ENCODE data around the gene RSPH9.

Gene RSPH9

GRCh38 chr6:43718387-43719105, 73.7 kb downstream of the RSPH9 start:
- no peak for DNase-seq
- intact Hi-C loops (cut with DNase I) = no loop called here

DNA sequence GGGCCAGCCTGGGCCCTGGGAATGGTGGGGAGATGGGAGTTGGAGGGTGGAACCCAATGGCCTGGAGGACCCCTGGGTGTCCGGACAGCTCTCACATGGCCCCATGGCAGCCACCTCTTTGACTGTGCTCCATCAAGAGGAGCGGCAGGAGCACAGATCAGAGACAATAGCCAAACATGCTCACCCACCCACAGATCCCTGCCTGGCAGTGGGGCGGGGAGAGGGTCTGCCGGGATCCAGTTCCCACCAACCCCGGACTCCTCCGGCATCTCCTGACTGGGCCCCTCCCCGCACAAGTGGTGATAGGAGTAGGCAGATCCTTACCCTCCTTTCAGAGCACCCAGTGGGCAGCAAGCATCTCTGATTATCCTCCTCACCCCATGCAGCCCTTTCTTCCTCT, 74.7 kb downstream of the RSPH9 start:
- intact Hi-C loops (cut with DNase I) = no loop called here
- no peak for DNase-seq

DNA sequence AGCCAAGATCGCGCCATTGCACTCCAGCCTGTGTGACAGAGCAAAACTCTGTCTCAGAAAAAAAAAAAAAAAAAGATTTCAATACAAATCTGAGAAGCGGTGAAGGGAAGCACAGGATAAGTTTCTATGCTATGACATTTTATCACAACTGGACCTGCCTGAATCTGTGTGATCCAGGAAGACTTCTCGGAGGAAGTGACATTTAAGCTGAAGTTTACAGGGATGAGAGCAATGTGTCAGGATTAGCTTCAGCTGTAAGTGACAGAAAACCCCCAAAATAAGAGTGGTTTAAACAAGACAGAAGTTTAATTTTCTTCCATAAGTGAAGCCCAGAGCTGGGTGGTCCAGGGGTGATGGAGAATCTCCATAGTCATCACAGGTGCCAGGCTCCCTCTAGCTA, 76.2 kb downstream of the RSPH9 start:
- DNase-seq = no peak
- intact Hi-C loops (cut with DNase I) = no loop called here
